ENCODE measurements around the gene GTPBP8. TPM values are rescaled to one million over a fixed set of nuclear protein-coding genes. Genes with fewer than 3 reads are reported as not detected.

Gene GTPBP8
- total and polyA plus RNA-seq, 2 of the 13 experiments (the other 11 are each of a cell fraction or from before 2014, with no cell fraction given) = 12.5 to 16.7 TPM

DNA sequence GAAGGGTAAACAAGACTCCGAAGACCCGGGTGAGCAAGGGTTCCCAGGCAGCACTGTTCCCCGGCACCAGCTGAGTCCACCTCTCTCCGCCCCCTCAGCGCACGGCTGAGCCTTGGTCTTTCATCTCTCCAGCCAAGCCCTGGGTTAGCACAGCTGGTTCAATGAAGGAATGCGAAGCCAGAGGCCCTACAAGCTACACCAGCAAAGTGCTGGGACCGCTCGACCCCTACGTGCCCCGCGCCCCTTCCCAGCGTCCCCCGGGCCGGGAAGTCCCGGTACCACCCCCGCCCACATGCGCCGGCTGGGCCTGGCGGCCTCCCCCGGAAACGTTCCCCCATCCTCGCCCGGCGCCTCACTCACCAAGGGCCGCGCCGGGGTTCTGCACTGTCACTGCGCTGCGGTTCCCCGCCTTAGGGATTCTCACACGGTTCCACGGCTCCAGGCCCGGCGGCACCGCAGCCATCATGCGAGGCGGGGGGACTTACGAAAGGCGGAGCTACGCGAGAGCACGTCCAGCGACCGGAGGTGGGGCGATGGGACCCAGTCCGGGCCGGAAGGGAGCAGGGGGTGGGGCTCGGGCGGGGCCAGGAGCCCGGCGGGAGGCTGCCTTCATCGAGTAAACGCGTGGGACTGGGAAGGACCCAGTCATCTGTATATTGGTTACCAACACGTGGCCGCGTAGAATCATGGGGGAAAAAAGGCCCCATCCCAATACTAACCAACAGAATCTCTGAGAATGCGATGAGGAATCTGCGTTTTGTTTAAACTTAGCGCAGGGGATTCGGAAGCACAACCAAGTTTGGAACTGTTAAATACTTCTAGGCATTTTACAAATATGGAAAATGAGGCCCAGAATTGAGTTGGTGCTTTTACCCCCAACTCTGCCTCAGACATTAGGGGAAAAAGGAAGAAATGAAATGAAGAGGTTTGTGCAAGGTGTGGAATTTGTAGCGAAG, 28.7 kb downstream of the GTPBP8 start (continued):
- TF ChIP-seq, protein P1, sequence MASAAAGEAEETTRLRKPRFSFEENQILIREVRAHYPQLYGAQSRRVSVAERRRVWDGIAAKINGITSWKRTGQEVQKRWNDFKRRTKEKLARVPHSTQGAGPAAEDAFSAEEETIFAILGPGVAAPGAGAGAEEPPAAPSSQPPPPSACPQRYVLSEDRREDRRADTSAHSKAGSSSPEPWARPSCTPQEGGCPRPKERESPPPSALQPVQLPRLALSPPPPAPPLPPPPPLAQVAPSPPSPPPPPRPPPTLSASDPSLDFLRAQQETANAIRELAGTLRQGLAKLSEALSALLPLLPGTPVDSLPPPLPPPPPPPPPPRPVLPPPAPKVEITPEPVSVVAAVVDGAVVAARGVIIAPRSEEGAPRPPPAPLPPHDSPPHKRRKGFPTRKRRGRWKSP (CRISPR knock-in tag; IDR thresholded peaks at IDR 0.05) = no peak; the same call in 1 of the 2 replicates
- TF ChIP-seq ZFP36L2 (CRISPR knock-in tag; IDR thresholded peaks at IDR 0.05) (no peak), REL (CRISPR knock-in tag; conservative IDR thresholded peaks at IDR 0.05) (peak; percentile 87; the same call in 1 of the 2 replicates), RFX1 (IDR thresholded peaks at IDR 0.05) (no peak), ZNF782 (CRISPR knock-in tag; IDR thresholded peaks at IDR 0.05; ENCODE audit: borderline replicate concordance) (0 out of 2 replicates have a peak, but pooled peaks have one; percentile 58), ZSCAN9 (CRISPR knock-in tag; IDR thresholded peaks at IDR 0.05; ENCODE audit: borderline replicate concordance) (no peak), DPF2 (CRISPR knock-in tag; IDR thresholded peaks at IDR 0.05; ENCODE audit: borderline replicate concordance, low read depth) (no peak), JUNB (CRISPR knock-in tag; IDR thresholded peaks at IDR 0.05; ENCODE audit: borderline replicate concordance) (peak; percentile 51; the same call in 1 of the 2 replicates), MAFF (IDR thresholded peaks at IDR 0.05; ENCODE audit: low read depth, low read length) (no peak)
- TF ChIP-seq, protein P2, sequence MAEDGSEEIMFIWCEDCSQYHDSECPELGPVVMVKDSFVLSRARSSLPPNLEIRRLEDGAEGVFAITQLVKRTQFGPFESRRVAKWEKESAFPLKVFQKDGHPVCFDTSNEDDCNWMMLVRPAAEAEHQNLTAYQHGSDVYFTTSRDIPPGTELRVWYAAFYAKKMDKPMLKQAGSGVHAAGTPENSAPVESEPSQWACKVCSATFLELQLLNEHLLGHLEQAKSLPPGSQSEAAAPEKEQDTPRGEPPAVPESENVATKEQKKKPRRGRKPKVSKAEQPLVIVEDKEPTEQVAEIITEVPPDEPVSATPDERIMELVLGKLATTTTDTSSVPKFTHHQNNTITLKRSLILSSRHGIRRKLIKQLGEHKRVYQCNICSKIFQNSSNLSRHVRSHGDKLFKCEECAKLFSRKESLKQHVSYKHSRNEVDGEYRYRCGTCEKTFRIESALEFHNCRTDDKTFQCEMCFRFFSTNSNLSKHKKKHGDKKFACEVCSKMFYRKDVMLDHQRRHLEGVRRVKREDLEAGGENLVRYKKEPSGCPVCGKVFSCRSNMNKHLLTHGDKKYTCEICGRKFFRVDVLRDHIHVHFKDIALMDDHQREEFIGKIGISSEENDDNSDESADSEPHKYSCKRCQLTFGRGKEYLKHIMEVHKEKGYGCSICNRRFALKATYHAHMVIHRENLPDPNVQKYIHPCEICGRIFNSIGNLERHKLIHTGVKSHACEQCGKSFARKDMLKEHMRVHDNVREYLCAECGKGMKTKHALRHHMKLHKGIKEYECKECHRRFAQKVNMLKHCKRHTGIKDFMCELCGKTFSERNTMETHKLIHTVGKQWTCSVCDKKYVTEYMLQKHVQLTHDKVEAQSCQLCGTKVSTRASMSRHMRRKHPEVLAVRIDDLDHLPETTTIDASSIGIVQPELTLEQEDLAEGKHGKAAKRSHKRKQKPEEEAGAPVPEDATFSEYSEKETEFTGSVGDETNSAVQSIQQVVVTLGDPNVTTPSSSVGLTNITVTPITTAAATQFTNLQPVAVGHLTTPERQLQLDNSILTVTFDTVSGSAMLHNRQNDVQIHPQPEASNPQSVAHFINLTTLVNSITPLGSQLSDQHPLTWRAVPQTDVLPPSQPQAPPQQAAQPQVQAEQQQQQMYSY (CRISPR knock-in tag; IDR thresholded peaks at IDR 0.05) = 0 out of 2 replicates have a peak, but pooled peaks have one; percentile 74
- TF ChIP-seq, protein P3, sequence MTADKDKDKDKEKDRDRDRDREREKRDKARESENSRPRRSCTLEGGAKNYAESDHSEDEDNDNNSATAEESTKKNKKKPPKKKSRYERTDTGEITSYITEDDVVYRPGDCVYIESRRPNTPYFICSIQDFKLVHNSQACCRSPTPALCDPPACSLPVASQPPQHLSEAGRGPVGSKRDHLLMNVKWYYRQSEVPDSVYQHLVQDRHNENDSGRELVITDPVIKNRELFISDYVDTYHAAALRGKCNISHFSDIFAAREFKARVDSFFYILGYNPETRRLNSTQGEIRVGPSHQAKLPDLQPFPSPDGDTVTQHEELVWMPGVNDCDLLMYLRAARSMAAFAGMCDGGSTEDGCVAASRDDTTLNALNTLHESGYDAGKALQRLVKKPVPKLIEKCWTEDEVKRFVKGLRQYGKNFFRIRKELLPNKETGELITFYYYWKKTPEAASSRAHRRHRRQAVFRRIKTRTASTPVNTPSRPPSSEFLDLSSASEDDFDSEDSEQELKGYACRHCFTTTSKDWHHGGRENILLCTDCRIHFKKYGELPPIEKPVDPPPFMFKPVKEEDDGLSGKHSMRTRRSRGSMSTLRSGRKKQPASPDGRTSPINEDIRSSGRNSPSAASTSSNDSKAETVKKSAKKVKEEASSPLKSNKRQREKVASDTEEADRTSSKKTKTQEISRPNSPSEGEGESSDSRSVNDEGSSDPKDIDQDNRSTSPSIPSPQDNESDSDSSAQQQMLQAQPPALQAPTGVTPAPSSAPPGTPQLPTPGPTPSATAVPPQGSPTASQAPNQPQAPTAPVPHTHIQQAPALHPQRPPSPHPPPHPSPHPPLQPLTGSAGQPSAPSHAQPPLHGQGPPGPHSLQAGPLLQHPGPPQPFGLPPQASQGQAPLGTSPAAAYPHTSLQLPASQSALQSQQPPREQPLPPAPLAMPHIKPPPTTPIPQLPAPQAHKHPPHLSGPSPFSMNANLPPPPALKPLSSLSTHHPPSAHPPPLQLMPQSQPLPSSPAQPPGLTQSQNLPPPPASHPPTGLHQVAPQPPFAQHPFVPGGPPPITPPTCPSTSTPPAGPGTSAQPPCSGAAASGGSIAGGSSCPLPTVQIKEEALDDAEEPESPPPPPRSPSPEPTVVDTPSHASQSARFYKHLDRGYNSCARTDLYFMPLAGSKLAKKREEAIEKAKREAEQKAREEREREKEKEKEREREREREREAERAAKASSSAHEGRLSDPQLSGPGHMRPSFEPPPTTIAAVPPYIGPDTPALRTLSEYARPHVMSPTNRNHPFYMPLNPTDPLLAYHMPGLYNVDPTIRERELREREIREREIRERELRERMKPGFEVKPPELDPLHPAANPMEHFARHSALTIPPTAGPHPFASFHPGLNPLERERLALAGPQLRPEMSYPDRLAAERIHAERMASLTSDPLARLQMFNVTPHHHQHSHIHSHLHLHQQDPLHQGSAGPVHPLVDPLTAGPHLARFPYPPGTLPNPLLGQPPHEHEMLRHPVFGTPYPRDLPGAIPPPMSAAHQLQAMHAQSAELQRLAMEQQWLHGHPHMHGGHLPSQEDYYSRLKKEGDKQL (CRISPR knock-in tag; IDR thresholded peaks at IDR 0.05; ENCODE audit: low read depth) = no peak
- TF ChIP-seq, protein P4, sequence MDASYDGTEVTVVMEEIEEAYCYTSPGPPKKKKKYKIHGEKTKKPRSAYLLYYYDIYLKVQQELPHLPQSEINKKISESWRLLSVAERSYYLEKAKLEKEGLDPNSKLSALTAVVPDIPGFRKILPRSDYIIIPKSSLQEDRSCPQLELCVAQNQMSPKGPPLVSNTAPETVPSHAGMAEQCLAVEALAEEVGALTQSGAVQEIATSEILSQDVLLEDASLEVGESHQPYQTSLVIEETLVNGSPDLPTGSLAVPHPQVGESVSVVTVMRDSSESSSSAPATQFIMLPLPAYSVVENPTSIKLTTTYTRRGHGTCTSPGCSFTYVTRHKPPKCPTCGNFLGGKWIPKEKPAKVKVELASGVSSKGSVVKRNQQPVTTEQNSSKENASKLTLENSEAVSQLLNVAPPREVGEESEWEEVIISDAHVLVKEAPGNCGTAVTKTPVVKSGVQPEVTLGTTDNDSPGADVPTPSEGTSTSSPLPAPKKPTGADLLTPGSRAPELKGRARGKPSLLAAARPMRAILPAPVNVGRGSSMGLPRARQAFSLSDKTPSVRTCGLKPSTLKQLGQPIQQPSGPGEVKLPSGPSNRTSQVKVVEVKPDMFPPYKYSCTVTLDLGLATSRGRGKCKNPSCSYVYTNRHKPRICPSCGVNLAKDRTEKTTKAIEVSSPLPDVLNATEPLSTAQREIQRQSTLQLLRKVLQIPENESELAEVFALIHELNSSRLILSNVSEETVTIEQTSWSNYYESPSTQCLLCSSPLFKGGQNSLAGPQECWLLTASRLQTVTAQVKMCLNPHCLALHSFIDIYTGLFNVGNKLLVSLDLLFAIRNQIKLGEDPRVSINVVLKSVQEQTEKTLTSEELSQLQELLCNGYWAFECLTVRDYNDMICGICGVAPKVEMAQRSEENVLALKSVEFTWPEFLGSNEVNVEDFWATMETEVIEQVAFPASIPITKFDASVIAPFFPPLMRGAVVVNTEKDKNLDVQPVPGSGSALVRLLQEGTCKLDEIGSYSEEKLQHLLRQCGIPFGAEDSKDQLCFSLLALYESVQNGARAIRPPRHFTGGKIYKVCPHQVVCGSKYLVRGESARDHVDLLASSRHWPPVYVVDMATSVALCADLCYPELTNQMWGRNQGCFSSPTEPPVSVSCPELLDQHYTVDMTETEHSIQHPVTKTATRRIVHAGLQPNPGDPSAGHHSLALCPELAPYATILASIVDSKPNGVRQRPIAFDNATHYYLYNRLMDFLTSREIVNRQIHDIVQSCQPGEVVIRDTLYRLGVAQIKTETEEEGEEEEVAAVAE (CRISPR knock-in tag; IDR thresholded peaks at IDR 0.05; ENCODE audit: borderline replicate concordance) = no peak; the same call in 1 of the 2 replicates
